Astrocyte of the spinal cord (primary cell): ENCODE results near the gene PPP3CA.

Source experiments
- DNase-seq: peaks from one replicate; pipeline ENCODE4 v3.0.0; 2011; ENCODE audit warnings: low read depth, low spot score
- H3K4me3 ChIP-seq: 2 replicates; pipeline ENCODE4 v1.5.1; 2011; ENCODE audit warnings: low read depth, mild to moderate bottlenecking, low read length, moderate library complexity
- in situ Hi-C: cut with HindIII; loops from 2 replicates; pipeline ENCODE4 v1.10.0; 2017; ENCODE audit warnings: low sequenced_read_pairs
- TF ChIP-seq, protein P1 (sequence below): IDR thresholded peaks from 2 replicates; pipeline ENCODE4 v1.5.1; 2012; ENCODE audit warnings: low read depth, mild to moderate bottlenecking, low read length, inconsistent platforms

Gene PPP3CA

DNA sequence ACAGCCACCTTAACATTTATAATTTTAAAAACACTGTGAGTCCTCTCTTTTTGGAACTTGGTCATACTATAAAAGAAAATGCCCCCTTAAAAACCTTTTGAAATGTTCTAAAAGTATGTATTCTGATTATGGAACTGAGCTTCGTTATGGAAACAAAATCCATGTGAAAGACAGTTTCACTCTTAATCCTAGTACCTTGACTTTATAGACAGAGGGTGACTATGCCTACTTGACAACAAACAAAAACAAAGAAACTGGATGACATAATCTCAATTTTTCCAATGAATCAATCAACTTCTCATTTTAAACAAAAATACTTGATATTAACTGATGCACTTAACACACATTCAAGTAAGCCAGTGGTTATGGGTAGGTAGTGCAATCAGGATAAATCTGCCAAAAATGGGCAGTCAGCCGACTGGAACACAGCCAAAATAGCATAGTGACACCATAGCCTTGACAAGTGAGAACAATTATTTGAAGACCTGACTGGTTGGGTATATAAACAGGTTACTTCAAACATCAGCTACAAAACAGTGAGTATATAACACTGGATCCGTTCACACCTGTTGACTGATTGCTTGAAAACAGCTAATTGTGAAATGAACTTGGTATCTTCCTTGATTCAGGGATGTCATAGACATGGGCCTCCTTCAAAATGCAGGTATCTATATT is 265.5 kb downstream of the PPP3CA start:
- in situ Hi-C loops: no loop called here
- TF ChIP-seq, protein P1, sequence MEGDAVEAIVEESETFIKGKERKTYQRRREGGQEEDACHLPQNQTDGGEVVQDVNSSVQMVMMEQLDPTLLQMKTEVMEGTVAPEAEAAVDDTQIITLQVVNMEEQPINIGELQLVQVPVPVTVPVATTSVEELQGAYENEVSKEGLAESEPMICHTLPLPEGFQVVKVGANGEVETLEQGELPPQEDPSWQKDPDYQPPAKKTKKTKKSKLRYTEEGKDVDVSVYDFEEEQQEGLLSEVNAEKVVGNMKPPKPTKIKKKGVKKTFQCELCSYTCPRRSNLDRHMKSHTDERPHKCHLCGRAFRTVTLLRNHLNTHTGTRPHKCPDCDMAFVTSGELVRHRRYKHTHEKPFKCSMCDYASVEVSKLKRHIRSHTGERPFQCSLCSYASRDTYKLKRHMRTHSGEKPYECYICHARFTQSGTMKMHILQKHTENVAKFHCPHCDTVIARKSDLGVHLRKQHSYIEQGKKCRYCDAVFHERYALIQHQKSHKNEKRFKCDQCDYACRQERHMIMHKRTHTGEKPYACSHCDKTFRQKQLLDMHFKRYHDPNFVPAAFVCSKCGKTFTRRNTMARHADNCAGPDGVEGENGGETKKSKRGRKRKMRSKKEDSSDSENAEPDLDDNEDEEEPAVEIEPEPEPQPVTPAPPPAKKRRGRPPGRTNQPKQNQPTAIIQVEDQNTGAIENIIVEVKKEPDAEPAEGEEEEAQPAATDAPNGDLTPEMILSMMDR: no peak
- no peak overlapping the region for H3K4me3 ChIP-seq

DNA sequence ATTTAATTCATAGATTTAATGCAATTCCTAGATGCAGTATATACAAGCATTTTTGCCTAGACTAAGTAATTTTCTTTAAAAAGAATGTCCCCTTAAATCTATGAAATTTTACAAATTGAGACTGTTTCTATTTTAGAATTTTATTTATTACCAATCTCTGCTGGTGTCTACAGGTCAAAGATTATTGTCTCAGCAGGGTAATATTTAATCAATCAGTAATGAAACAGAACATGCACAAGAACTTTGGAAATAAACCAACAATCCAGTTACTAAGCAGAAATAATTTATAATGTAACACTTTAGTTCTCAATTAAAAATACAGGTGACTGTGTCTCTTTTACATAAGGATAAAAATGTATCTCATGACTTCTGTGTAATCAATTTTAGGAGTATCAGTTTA is 266.2 kb downstream of the PPP3CA start:
- no peak overlapping the region for H3K4me3 ChIP-seq
- no peak for DNase-seq
- TF ChIP-seq, protein P1: no peak
- in situ Hi-C loops: no loop called here

More for the DNA sequence above, 265.5 kb downstream of the PPP3CA start:
- no peak for DNase-seq

DNA sequence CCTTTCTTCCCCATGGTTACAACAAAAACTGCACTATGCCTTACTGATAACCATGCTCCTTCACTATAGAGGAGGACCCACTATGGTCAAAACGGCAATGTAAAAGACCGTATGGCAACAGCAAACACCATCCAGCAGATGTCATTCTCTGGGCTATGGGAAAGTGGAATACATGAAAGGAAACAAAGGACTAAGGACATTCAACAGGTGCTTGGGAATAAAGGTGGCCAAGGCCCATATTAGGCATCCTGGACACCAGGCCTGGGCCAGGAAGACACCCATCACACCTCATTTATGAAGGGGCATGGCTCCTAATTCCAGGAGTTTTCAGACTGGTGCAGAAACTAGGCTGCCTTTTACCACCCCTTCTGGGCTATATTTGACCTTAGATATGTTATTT is 268.4 kb downstream of the PPP3CA start:
- in situ Hi-C loops: no loop called here
- TF ChIP-seq, protein P1: no peak
- no peak overlapping the region for H3K4me3 ChIP-seq
- DNase-seq: no peak

DNA sequence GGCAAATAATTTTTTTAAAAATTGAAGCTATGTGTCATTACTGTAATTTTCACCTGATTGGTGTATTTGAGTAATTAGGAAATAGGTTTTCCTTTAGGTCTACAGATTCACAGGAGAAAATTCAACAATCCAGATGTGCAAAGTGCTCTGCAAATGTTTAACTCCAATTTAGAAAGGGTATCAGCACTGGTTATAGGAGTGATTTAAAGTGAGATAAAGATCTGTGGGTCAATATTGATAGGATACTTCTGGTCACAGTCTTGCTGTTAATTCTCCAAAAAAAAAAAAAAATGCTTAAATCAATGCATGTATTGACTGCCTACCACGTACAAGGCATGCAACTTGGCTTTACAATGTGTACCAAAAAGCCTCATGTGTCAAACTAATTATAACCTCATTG is 271.3 kb downstream of the PPP3CA start:
- in situ Hi-C loops: no loop called here
- TF ChIP-seq, protein P1: no peak

DNA sequence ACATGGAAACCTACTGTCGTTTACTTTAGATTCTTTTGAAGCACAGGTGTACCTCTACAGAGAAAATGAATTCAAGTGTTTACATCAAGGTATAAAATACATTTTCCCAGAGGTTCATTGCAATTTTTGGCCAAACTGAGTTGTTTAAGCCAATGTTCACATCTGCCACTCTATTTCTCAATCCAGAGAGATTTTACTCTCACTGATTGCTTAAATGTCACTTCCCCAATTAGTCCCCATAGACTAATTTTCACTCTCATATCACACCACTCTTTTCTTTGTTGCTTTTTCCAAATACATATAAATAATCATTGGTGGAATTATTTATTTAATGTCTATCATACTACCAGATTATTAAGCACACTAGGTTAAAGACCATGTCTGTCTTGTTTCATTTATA is 271.8 kb downstream of the PPP3CA start:
- no peak for DNase-seq
- H3K4me3 ChIP-seq: no peak overlapping the region

More for the DNA sequence above, 271.3 kb downstream of the PPP3CA start:
- DNase-seq: no peak
- no peak overlapping the region for H3K4me3 ChIP-seq

DNA sequence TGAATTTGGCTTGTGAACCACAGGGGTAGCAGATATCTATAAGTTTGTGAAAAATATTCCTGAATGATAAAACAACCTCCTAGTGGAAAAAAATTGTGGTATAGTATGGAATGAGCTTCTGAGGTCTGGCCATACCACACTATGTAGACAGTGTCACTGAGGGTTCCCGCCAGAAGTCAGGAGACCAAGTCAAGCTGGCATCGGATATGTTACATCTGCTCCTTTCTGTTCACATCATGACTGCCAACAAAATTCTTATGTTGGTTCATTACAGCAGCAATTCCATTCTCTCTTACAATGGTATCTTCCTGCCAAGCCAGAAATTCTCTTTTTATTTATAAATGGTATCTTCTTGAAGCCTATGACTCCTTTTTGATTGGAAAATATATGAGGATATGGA is 273.0 kb downstream of the PPP3CA start:
- in situ Hi-C loops: no loop called here
- no peak for DNase-seq
- TF ChIP-seq, protein P1: no peak

More for the DNA sequence above, 271.8 kb downstream of the PPP3CA start:
- in situ Hi-C loops: no loop called here
- TF ChIP-seq, protein P1: no peak

More for the DNA sequence above, 273.0 kb downstream of the PPP3CA start:
- no peak overlapping the region for H3K4me3 ChIP-seq
